Ishikawa (cell line): Measurements from ENCODE around the gene NOXO1.

Experiments used
- CEBPB ChIP-seq: IDR thresholded peaks from 2 replicates; pipeline ENCODE4 v1.6.1; 2012
- CREB1 ChIP-seq: IDR thresholded peaks from 2 replicates; pipeline ENCODE4 v1.6.1; 2012; ENCODE audit warnings: low read depth
- EP300 ChIP-seq: IDR thresholded peaks from 2 replicates; pipeline ENCODE4 v1.6.1; 2012; ENCODE audit warnings: borderline replicate concordance
- NFIC ChIP-seq: IDR thresholded peaks from 2 replicates; pipeline ENCODE4 v1.6.1; 2012
- RAD21 ChIP-seq: IDR thresholded peaks from 2 replicates; pipeline ENCODE4 v1.6.1; 2012; ENCODE audit warnings: low read depth
- TEAD4 ChIP-seq: IDR thresholded peaks from 2 replicates; pipeline ENCODE4 v1.6.1; 2012
- YY1 ChIP-seq: IDR thresholded peaks from 2 replicates; pipeline ENCODE4 v1.6.1; 2012; ENCODE audit warnings: low read depth
- ZBTB7A ChIP-seq: IDR thresholded peaks from 2 replicates; pipeline ENCODE4 v1.6.1; 2012; ENCODE audit warnings: low read depth
- TF ChIP-seq, protein P1 (sequence below): IDR thresholded peaks from 2 replicates; pipeline ENCODE4 v1.6.1; 2012; ENCODE audit warnings: low read depth, mild to moderate bottlenecking
- TF ChIP-seq, protein P2 (sequence below): IDR thresholded peaks from 2 replicates; pipeline ENCODE4 v1.6.1; 2012
- TF ChIP-seq, protein P3 (sequence below): IDR thresholded peaks from 2 replicates; pipeline ENCODE4 v1.6.1; 2012

DNA sequence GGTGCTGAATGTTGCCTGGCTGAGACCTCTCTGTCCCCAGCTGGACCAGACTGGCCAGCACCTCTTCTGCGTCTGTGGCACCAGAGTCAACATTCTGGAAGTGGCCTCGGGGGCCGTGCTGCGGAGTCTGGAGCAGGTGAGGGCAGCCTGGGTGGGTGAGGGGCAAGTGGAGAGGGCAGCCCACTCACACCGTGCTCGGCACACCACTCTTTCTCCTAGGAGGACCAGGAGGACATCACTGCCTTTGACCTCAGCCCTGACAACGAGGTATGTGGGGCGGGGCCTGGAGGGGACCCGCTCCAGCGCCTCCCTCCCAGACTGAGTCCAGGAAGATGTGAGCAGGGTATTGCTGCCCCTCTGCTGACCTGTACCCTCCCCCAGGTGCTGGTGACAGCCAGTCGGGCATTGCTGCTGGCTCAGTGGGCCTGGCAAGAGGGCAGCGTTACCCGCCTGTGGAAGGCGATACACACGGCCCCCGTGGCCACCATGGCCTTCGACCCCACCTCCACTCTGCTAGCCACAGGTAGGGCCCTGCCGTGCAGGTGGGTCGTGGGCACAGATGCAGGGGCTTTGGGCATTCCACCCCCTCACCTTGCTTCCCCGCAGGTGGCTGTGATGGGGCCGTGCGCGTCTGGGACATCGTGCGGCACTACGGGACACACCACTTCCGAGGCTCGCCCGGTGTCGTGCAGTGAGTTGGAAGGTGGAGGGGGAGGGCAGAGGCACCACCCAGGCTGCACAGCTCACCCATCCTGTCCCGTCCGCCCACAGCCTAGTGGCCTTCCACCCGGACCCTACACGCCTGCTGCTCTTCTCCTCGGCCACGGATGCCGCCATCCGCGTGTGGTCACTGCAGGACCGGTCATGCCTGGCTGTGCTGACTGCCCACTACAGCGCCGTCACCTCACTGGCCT lies 6.9 kb downstream of the NOXO1 start:
- TF ChIP-seq TEAD4 (no peak), EP300 (no peak), ZBTB7A (no peak), YY1 (no peak), NFIC (no peak), CREB1 (no peak), CEBPB (no peak), RAD21 (no peak)
- TF ChIP-seq, protein P1, sequence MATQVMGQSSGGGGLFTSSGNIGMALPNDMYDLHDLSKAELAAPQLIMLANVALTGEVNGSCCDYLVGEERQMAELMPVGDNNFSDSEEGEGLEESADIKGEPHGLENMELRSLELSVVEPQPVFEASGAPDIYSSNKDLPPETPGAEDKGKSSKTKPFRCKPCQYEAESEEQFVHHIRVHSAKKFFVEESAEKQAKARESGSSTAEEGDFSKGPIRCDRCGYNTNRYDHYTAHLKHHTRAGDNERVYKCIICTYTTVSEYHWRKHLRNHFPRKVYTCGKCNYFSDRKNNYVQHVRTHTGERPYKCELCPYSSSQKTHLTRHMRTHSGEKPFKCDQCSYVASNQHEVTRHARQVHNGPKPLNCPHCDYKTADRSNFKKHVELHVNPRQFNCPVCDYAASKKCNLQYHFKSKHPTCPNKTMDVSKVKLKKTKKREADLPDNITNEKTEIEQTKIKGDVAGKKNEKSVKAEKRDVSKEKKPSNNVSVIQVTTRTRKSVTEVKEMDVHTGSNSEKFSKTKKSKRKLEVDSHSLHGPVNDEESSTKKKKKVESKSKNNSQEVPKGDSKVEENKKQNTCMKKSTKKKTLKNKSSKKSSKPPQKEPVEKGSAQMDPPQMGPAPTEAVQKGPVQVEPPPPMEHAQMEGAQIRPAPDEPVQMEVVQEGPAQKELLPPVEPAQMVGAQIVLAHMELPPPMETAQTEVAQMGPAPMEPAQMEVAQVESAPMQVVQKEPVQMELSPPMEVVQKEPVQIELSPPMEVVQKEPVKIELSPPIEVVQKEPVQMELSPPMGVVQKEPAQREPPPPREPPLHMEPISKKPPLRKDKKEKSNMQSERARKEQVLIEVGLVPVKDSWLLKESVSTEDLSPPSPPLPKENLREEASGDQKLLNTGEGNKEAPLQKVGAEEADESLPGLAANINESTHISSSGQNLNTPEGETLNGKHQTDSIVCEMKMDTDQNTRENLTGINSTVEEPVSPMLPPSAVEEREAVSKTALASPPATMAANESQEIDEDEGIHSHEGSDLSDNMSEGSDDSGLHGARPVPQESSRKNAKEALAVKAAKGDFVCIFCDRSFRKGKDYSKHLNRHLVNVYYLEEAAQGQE = no peak
- TF ChIP-seq, protein P2, sequence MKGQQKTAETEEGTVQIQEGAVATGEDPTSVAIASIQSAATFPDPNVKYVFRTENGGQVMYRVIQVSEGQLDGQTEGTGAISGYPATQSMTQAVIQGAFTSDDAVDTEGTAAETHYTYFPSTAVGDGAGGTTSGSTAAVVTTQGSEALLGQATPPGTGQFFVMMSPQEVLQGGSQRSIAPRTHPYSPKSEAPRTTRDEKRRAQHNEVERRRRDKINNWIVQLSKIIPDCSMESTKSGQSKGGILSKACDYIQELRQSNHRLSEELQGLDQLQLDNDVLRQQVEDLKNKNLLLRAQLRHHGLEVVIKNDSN = no peak
- TF ChIP-seq, protein P3, sequence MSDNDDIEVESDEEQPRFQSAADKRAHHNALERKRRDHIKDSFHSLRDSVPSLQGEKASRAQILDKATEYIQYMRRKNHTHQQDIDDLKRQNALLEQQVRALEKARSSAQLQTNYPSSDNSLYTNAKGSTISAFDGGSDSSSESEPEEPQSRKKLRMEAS = no peak
